ENCODE results near the gene KRT86.

DNA sequence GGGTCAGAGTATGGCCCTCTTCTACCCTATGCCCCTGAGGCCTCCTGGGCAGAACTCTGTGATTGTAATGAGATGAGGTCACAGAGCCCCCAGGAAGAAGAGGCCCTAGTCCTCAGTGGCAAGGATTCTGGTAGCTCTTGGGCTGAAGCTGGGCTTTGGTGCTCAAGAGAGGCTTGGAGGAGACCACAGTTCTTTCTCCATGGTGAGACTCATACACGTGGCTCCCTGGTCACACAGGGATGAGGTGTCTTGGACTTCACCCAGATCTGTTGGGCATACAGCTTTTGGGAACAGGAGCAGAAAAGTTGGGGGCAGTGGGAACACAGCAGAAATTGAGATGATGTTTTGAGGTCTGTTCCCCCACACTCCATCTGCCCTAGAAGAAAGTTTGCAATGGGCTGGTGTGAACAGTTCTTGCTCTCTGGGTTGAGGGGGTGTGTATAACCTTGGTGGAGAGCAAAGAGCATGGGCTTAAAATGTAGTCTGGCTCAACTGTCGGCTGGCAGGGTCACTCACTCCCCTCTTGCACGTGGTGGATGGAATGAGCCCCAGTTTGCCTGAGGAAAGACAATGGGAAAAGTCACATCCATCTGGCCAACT lies at the start of gene KRT86:
- TF ChIP-seq, protein P1, sequence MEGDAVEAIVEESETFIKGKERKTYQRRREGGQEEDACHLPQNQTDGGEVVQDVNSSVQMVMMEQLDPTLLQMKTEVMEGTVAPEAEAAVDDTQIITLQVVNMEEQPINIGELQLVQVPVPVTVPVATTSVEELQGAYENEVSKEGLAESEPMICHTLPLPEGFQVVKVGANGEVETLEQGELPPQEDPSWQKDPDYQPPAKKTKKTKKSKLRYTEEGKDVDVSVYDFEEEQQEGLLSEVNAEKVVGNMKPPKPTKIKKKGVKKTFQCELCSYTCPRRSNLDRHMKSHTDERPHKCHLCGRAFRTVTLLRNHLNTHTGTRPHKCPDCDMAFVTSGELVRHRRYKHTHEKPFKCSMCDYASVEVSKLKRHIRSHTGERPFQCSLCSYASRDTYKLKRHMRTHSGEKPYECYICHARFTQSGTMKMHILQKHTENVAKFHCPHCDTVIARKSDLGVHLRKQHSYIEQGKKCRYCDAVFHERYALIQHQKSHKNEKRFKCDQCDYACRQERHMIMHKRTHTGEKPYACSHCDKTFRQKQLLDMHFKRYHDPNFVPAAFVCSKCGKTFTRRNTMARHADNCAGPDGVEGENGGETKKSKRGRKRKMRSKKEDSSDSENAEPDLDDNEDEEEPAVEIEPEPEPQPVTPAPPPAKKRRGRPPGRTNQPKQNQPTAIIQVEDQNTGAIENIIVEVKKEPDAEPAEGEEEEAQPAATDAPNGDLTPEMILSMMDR (conservative IDR thresholded peaks at IDR 0.05), result no peak
- TF ChIP-seq EZH2 (IDR thresholded peaks at IDR 0.05; ENCODE audit: low read depth), result no peak

All from PC-9 (cell line).